Caco-2 (cell line): ENCODE results near the gene RTN1. TPM values are rescaled to one million over a fixed set of nuclear protein-coding genes. Genes with fewer than 3 reads are reported as not detected.

Experiments used
- BruUV-seq: library from RNA; stranded (reverse); fragments of 400-500 nt; replicated peaks from 2 replicates; lab custom pipeline; 2021; lab: Mats Ljungman, UMichigan
- CTCF ChIA-PET: fragments of 300-600 bp; sonication (Branson Sonifier 250); formaldehyde crosslinking; loops from one replicate; lab custom pipeline; 2022; ENCODE audit warnings: antibody characterized with exemption; lab: Charles Lee
- POLR2A ChIA-PET: fragments of 300-600 bp; sonication (Branson Sonifier 250); formaldehyde crosslinking; loops from one replicate; lab custom pipeline; 2022; ENCODE audit warnings: antibody characterized with exemption; lab: Charles Lee
- DNase-seq, 2 experiments: peaks; one replicate each; pipeline versions ENCODE4 v3.0.0 to v3.0.0-alpha.2; 2020 to 2022
- H3K27me3 ChIP-seq: replicated peaks from 2 replicates; pipeline ENCODE4 v1.6.0; 2011; ENCODE audit warnings: low read length; ENCODE audit not compliant: control insufficient read depth, insufficient read depth
- H3K36me3 ChIP-seq: 2 replicates; pipeline ENCODE4 v1.5.1; 2011; ENCODE audit warnings: low read length; ENCODE audit not compliant: control insufficient read depth, insufficient read depth
- H3K4me1 ChIP-seq: fragments of 250-450 bp; sonication (Bioruptor Pico); 2 replicates; pipeline ENCODE4 v1.5.1; 2020; ENCODE audit warnings: mild to moderate bottlenecking
- H3K4me3 ChIP-seq: 2 replicates; pipeline ENCODE4 v1.5.1; 2011; ENCODE audit warnings: low read depth, mild to moderate bottlenecking, control low read depth, low read length
- H3K9me3 ChIP-seq: fragments of 250-450 bp; sonication (Bioruptor Pico); 2 replicates; pipeline ENCODE4 v1.5.1; 2020; ENCODE audit warnings: mild to moderate bottlenecking, moderate library complexity
- H3K27ac Mint-ChIP-seq: one replicate; pipeline ENCODE4 v1.8.0; 2022; ENCODE audit warnings: mixed read lengths; ENCODE audit not compliant: unreplicated experiment
- H3K27me3 Mint-ChIP-seq: one replicate; pipeline ENCODE4 v1.8.0; 2022; ENCODE audit warnings: mixed read lengths; ENCODE audit not compliant: insufficient read depth, unreplicated experiment
- H3K36me3 Mint-ChIP-seq: one replicate; pipeline ENCODE4 v1.8.0; 2022; ENCODE audit warnings: mild to moderate bottlenecking, mixed read lengths; ENCODE audit not compliant: insufficient read depth, unreplicated experiment
- H3K4me1 Mint-ChIP-seq: one replicate; pipeline ENCODE4 v1.8.0; 2022; ENCODE audit warnings: low read depth, mixed read lengths; ENCODE audit not compliant: unreplicated experiment
- H3K4me3 Mint-ChIP-seq: one replicate; pipeline ENCODE4 v1.8.0; 2022; ENCODE audit warnings: mild to moderate bottlenecking, moderate library complexity, mixed read lengths; ENCODE audit not compliant: unreplicated experiment
- H3K9me3 Mint-ChIP-seq: one replicate; pipeline ENCODE4 v1.8.0; 2022; ENCODE audit warnings: mixed read lengths; ENCODE audit not compliant: unreplicated experiment
- intact Hi-C: fragments of 100-400 bp; cut with micrococcal nuclease; formaldehyde crosslinking; loops from one replicate; pipeline ENCODE4 v1.10.0; 2022; ENCODE audit not compliant: unreplicated experiment
- total RNA-seq: library from RNA; stranded (reverse); gene quantifications from 2 replicates; pipeline ENCODE4 v1.2.3, GENCODE V29; 2022
- TF ChIP-seq, protein P1 (sequence below), 2 experiments: fragments of 200-600 bp in 1 of 2; IDR thresholded peaks; 1 replicate in 1 of 2; 2 replicates in 1 of 2; pipeline versions ENCODE4 v1.5.1 to v1.8.0; 2011 to 2022; ENCODE audit warnings: antibody characterized with exemption in 1 of 2, control low read depth in 1 of 2, inconsistent platforms in 1 of 2, low read depth in 1 of 2, low read length in 1 of 2, mild to moderate bottlenecking in 1 of 2, moderate library complexity in 1 of 2; ENCODE audit not compliant: insufficient read depth in 1 of 2, severe bottlenecking in 1 of 2, unreplicated experiment in 1 of 2

RTN1 gene
- total RNA-seq, 1 experiment from 2014 or later: 0.25 TPM

DNA sequence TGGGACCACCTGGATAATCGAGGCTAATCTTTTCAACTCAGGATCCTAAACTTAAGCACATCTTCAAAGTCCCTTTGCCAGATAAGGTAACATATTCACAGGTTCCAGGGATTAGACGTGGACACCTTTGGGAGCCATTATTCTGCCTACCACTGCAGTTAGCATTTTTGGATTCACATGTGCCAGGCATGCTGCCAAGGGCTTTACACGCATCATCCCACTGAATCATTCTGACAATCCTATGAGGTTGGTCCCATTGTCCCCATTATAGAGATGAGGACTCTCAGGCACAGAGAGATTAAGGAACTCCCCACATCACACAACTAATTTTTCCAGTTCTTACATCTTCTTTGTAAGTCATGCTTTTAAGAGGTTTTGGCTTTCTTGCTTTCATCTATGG, 34.5 kb downstream of the RTN1 start:
- H3K4me3 Mint-ChIP-seq: no peak overlapping the region
- TF ChIP-seq, protein P1, sequence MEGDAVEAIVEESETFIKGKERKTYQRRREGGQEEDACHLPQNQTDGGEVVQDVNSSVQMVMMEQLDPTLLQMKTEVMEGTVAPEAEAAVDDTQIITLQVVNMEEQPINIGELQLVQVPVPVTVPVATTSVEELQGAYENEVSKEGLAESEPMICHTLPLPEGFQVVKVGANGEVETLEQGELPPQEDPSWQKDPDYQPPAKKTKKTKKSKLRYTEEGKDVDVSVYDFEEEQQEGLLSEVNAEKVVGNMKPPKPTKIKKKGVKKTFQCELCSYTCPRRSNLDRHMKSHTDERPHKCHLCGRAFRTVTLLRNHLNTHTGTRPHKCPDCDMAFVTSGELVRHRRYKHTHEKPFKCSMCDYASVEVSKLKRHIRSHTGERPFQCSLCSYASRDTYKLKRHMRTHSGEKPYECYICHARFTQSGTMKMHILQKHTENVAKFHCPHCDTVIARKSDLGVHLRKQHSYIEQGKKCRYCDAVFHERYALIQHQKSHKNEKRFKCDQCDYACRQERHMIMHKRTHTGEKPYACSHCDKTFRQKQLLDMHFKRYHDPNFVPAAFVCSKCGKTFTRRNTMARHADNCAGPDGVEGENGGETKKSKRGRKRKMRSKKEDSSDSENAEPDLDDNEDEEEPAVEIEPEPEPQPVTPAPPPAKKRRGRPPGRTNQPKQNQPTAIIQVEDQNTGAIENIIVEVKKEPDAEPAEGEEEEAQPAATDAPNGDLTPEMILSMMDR (IDR thresholded peaks at IDR 0.05; ENCODE audit: insufficient read depth in 1 of 2, low read depth in 1 of 2, low read length in 1 of 2, severe bottlenecking in 1 of 2, unreplicated experiment in 1 of 2): no peak
- H3K4me1 ChIP-seq: no peaks in the 10 kb centered on the region
- H3K9me3 Mint-ChIP-seq: no peaks in the 10 kb centered on the region
- H3K9me3 ChIP-seq: no peaks in the 10 kb centered on the region
- ChIA-PET CTCF (no interaction called here), POLR2A (no interaction called here)
- peaks cover 9% of the 10 kb centered on the region for H3K27me3 Mint-ChIP-seq
- H3K36me3 Mint-ChIP-seq: no peaks in the 10 kb centered on the region
- H3K4me3 ChIP-seq: no peak overlapping the region
- DNase-seq: no peak
- H3K27ac Mint-ChIP-seq: no peak overlapping the region
- BruUV-seq: no TSS peak
- intact Hi-C loops: no loop called here
- no peaks in the 10 kb centered on the region for H3K36me3 ChIP-seq
- no peaks in the 10 kb centered on the region; the same call in 1 of the 2 replicates for H3K27me3 ChIP-seq
- H3K4me1 Mint-ChIP-seq: no peaks in the 10 kb centered on the region

DNA sequence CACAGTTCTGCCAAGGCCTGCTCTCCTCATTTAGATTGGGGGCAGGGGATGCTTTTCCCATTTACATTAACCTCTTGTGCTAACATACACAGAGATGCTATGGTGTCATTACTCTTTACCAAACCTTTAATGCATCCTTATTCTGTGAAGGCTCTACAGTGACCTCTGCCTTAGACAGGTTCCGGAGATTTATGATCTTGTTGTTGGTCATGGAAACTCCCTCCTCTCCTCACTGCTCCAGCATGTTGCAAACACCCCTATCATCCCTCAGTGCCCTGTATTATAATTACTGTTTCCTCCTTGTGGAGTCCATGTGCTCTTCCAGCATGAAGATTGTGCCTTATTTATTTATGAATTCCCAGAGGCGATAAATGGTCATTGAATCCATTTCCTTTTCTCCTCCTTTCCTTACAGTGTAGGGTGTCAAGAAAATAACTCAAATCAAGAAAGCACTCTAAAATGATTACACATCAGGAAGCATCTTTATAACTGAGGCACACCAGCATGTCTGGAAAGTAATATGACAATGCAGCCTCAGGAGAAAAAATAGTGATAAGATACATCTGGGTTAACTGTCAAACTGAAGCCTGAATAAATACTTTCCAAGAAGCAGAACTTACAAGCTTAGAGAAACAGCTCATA, 37.8 kb downstream of the RTN1 start:
- Mint-ChIP-seq H3K4me1 (no peaks in the 10 kb centered on the region), H3K9me3 (no peaks in the 10 kb centered on the region), H3K4me3 (no peak overlapping the region), H3K36me3 (no peaks in the 10 kb centered on the region), H3K27me3 (peaks cover 6% of the 10 kb centered on the region), H3K27ac (no peak overlapping the region)
- Histone ChIP-seq H3K4me3 (no peak overlapping the region), H3K36me3 (no peaks in the 10 kb centered on the region), H3K4me1 (no peaks in the 10 kb centered on the region), H3K9me3 (no peaks in the 10 kb centered on the region), H3K27me3 (no peaks in the 10 kb centered on the region; the same call in 1 of the 2 replicates)
- no peak for DNase-seq
- TF ChIP-seq, protein P1 (IDR thresholded peaks at IDR 0.05; ENCODE audit: insufficient read depth in 1 of 2, low read depth in 1 of 2, low read length in 1 of 2, severe bottlenecking in 1 of 2, unreplicated experiment in 1 of 2): no peak
- intact Hi-C loops: no loop called here
- BruUV-seq: no TSS peak
- CTCF ChIA-PET: no interaction called here
- POLR2A ChIA-PET: no interaction called here

DNA sequence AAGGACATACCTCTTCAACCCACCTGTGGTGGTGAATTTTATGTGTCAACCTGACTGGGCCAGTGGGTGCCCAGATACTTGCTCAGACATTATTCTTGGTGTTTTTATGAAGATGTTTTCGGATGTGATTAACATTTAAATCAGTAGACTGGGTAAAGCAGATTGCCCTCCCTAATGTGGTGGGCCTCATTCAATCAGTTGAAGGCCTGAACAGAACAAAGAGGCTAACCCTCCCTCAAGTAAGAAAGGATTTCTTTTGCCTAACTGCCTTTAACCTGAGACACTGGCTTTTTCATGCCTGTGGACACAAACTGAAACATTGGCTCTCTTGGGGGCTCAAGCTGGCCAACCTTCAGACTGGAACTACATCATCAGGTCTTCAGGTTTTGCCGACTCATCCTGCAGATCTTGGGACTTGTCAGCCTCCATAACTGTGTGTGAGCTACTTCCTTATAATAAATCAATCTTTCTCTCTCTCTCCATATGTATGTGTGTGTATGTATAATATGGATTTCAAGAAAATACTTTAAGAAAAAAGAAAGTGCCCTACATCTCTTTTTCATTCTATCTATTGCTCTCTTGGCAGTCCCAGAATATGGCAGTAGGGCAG, 39.4 kb downstream of the RTN1 start:
- no peak overlapping the region for H3K4me3 ChIP-seq
- CTCF ChIA-PET: no interaction called here
- POLR2A ChIA-PET: no interaction called here
- DNase-seq: no peak
- H3K4me3 Mint-ChIP-seq: no peak overlapping the region
- H3K4me1 ChIP-seq: no peaks in the 10 kb centered on the region
- H3K36me3 Mint-ChIP-seq: no peaks in the 10 kb centered on the region
- intact Hi-C loops: no loop called here
- no TSS peak for BruUV-seq
- H3K27me3 Mint-ChIP-seq: peaks cover 6% of the 10 kb centered on the region
- no peak overlapping the region for H3K27ac Mint-ChIP-seq
- TF ChIP-seq, protein P1 (IDR thresholded peaks at IDR 0.05; ENCODE audit: insufficient read depth in 1 of 2, low read depth in 1 of 2, low read length in 1 of 2, severe bottlenecking in 1 of 2, unreplicated experiment in 1 of 2): no peak
- H3K9me3 Mint-ChIP-seq: no peaks in the 10 kb centered on the region
- no peaks in the 10 kb centered on the region for H3K9me3 ChIP-seq
- no peaks in the 10 kb centered on the region; the same call in 1 of the 2 replicates for H3K27me3 ChIP-seq
- H3K4me1 Mint-ChIP-seq: no peaks in the 10 kb centered on the region
- no peaks in the 10 kb centered on the region for H3K36me3 ChIP-seq
